Activated T-cell treated with anti-CD3 and anti-CD28 coated beads for 4 hours (primary cell): ENCODE data around the gene PAAF1.

Experiments used
- DNase-seq: peaks from one replicate; pipeline ENCODE4 v3.0.0-alpha.2; 2020

Gene PAAF1

GRCh38 chr11:73949246-73949645 lies 72.4 kb downstream of the PAAF1 start:
- no peak for DNase-seq

- DNase-seq: no peak
Observed at GRCh38 chr11:73949912-73950311, 73.1 kb downstream of the PAAF1 start.

- DNase-seq: no peak
Observed at GRCh38 chr11:73950869-73951710, 74.3 kb downstream of the PAAF1 start, which contains the start of gene DNAJB13. DNAJB13 (plus strand) TSS chr11:73951026; CDS start chr11:73951070, 44 bp downstream.

GRCh38 chr11:73951797-73952196 lies 75.0 kb downstream of the PAAF1 start:
- no peak for DNase-seq

- DNase-seq: no peak
Observed at GRCh38 chr11:73956876-73957653, 80.3 kb downstream of the PAAF1 start.

GRCh38 chr11:73957654-73958361 lies 81.0 kb downstream of the PAAF1 start:
- DNase-seq: no peak

GRCh38 chr11:73958521-73959141 lies 81.8 kb downstream of the PAAF1 start:
- no peak for DNase-seq

GRCh38 chr11:73961321-73961720 lies 84.5 kb downstream of the PAAF1 start:
- no peak for DNase-seq

- no peak for DNase-seq
Observed at GRCh38 chr11:73962101-73962705, 85.4 kb downstream of the PAAF1 start.

- DNase-seq: no peak
Observed at GRCh38 chr11:73963861-73964260, 87.1 kb downstream of the PAAF1 start.

GRCh38 chr11:73965076-73965763 lies 88.4 kb downstream of the PAAF1 start:
- DNase-seq: no peak

- DNase-seq: no peak
Observed at GRCh38 chr11:73965764-73966121, 88.9 kb downstream of the PAAF1 start.

- no peak for DNase-seq
Observed at GRCh38 chr11:73968356-73968966, 91.7 kb downstream of the PAAF1 start.

GRCh38 chr11:73969091-73969490 lies 92.3 kb downstream of the PAAF1 start:
- DNase-seq: no peak

- DNase-seq: no peak
Observed at GRCh38 chr11:73969991-73970800, 93.4 kb downstream of the PAAF1 start.

GRCh38 chr11:73971175-73971719 lies 94.4 kb downstream of the PAAF1 start:
- DNase-seq: no peak

GRCh38 chr11:73972187-73972586 lies 95.4 kb downstream of the PAAF1 start:
- no peak for DNase-seq

GRCh38 chr11:73972620-73973449 lies 96.0 kb downstream of the PAAF1 start:
- DNase-seq: no peak
